H9 (cell line): Measurements from ENCODE around the gene CXCL9. TPM values are rescaled to one million over a fixed set of nuclear protein-coding genes. Genes with fewer than 3 reads are reported as not detected.

Experiments
- DNase-seq: peaks from one replicate; pipeline ENCODE4 v3.0.0-alpha.2; 2017
- H2AFZ ChIP-seq: one replicate; pipeline ENCODE4 v1.6.1; 2013; ENCODE audit warnings: mild to moderate bottlenecking, low read length, control low read depth, moderate library complexity
- H2AK5ac ChIP-seq: 2 replicates; pipeline ENCODE4 v1.6.1; 2013; ENCODE audit warnings: low read length, control low read depth, mixed read lengths; ENCODE audit not compliant: insufficient read length
- H2BK120ac ChIP-seq: one replicate; pipeline ENCODE4 v1.6.1; 2013; ENCODE audit warnings: low read depth, mild to moderate bottlenecking, low read length, control low read depth, inconsistent platforms; ENCODE audit not compliant: poor library complexity, severe bottlenecking
- H2BK12ac ChIP-seq: 2 replicates; pipeline ENCODE4 v1.6.1; 2013; ENCODE audit warnings: low read length, control low read depth, mixed read lengths, low read depth; ENCODE audit not compliant: insufficient read length
- H2BK15ac ChIP-seq: 2 replicates; pipeline ENCODE4 v1.6.1; 2013; ENCODE audit warnings: low read depth, low read length, control low read depth
- H2BK20ac ChIP-seq: one replicate; pipeline ENCODE4 v1.6.1; 2013; ENCODE audit warnings: low read depth, mild to moderate bottlenecking, low read length, control low read depth, inconsistent platforms; ENCODE audit not compliant: poor library complexity, severe bottlenecking
- H2BK5ac ChIP-seq: 2 replicates; pipeline ENCODE4 v1.6.1; 2013; ENCODE audit warnings: low read length, control low read depth, mixed read lengths; ENCODE audit not compliant: insufficient read length
- H3K14ac ChIP-seq: 2 replicates; pipeline ENCODE4 v1.6.1; 2013; ENCODE audit warnings: low read length, control low read depth; ENCODE audit not compliant: insufficient read depth
- H3K18ac ChIP-seq: 2 replicates; pipeline ENCODE4 v1.6.1; 2013; ENCODE audit warnings: low read depth, mild to moderate bottlenecking, mixed read lengths, low read length, control low read depth; ENCODE audit not compliant: insufficient read length
- H3K23ac ChIP-seq: 2 replicates; pipeline ENCODE4 v1.6.1; 2013; ENCODE audit warnings: low read length, control low read depth, mixed read lengths, low read depth; ENCODE audit not compliant: insufficient read length
- H3K23me2 ChIP-seq: 2 replicates; pipeline ENCODE4 v1.6.1; 2013; ENCODE audit warnings: low read depth, mild to moderate bottlenecking, mixed read lengths, low read length, control low read depth; ENCODE audit not compliant: insufficient read length, poor library complexity, severe bottlenecking
- H3K27ac ChIP-seq: 2 replicates; pipeline ENCODE4 v1.5.1; 2013; ENCODE audit warnings: low read length, control low read depth, mixed read lengths, low read depth; ENCODE audit not compliant: insufficient read length
- H3K27me3 ChIP-seq: 2 replicates; pipeline ENCODE4 v1.6.1; 2013; ENCODE audit warnings: low read length, control low read depth, inconsistent platforms; ENCODE audit not compliant: insufficient read depth
- H3K4ac ChIP-seq: 2 replicates; pipeline ENCODE4 v1.6.1; 2013; ENCODE audit warnings: low read depth, mild to moderate bottlenecking, control low read depth, inconsistent platforms, low read length, moderate library complexity
- H3K4me1 ChIP-seq: 2 replicates; pipeline ENCODE4 v1.6.1; 2013; ENCODE audit warnings: low read length, control low read depth, inconsistent platforms; ENCODE audit not compliant: insufficient read depth
- H3K4me2 ChIP-seq: 2 replicates; pipeline ENCODE4 v1.6.1; 2013; ENCODE audit warnings: low read length, control low read depth, mixed read lengths; ENCODE audit not compliant: insufficient read length, insufficient read depth
- H3K56ac ChIP-seq: 2 replicates; pipeline ENCODE4 v1.6.1; 2013; ENCODE audit warnings: low read depth, mild to moderate bottlenecking, mixed read lengths, low read length, control low read depth; ENCODE audit not compliant: insufficient read length
- H3K79me1 ChIP-seq: 2 replicates; pipeline ENCODE4 v1.6.1; 2013; ENCODE audit warnings: low read depth, mild to moderate bottlenecking, moderate library complexity, low read length, control low read depth, inconsistent platforms; ENCODE audit not compliant: insufficient read depth, poor library complexity, severe bottlenecking
- H3K79me2 ChIP-seq: 2 replicates; pipeline ENCODE4 v1.6.1; 2013; ENCODE audit warnings: low read length, control low read depth, inconsistent platforms; ENCODE audit not compliant: insufficient read depth
- H3K9ac ChIP-seq: 2 replicates; pipeline ENCODE4 v1.6.1; 2013; ENCODE audit warnings: low read length, control low read depth, mixed read lengths; ENCODE audit not compliant: insufficient read length; ENCODE audit errors: extremely low read depth
- H3K9me3 ChIP-seq: one replicate; pipeline ENCODE4 v1.6.1; 2013; ENCODE audit warnings: low read depth, low read length, inconsistent platforms; ENCODE audit not compliant: control insufficient read depth
- H3T11ph ChIP-seq: one replicate; pipeline ENCODE4 v1.6.1; 2013; ENCODE audit warnings: mild to moderate bottlenecking, low read length, control low read depth, inconsistent platforms
- H4K20me1 ChIP-seq: one replicate; pipeline ENCODE4 v1.6.1; 2013; ENCODE audit not compliant: control insufficient read depth, insufficient read length, insufficient read depth
- H4K5ac ChIP-seq: 2 replicates; pipeline ENCODE4 v1.6.1; 2013; ENCODE audit warnings: low read depth, mild to moderate bottlenecking, mixed read lengths, low read length, control low read depth; ENCODE audit not compliant: insufficient read length
- H4K8ac ChIP-seq: replicated peaks from 2 replicates; pipeline ENCODE4 v1.6.1; 2013; ENCODE audit warnings: low read length, control low read depth, mixed read lengths, low read depth; ENCODE audit not compliant: insufficient read length
- H4K91ac ChIP-seq: 2 replicates; pipeline ENCODE4 v1.6.1; 2013; ENCODE audit warnings: low read depth, mild to moderate bottlenecking, moderate library complexity, mixed read lengths, low read length, control low read depth; ENCODE audit not compliant: insufficient read length
- H3K27ac Mint-ChIP-seq, 3 experiments: 2 replicates in 2 of 3; 3 replicates in 1 of 3; pipeline ENCODE4 v1.8.0; 2020 to 2021; ENCODE audit warnings: mixed read lengths in 3 of 3, mild to moderate bottlenecking in 1 of 3, moderate library complexity in 1 of 3
- H3K27me3 Mint-ChIP-seq: 2 replicates; pipeline ENCODE4 v1.8.0; 2021; ENCODE audit warnings: low read depth, mild to moderate bottlenecking, moderate library complexity, mixed read lengths
- H3K36me3 Mint-ChIP-seq, 3 experiments: 2 replicates in 2 of 3; 3 replicates in 1 of 3; pipeline ENCODE4 v1.8.0; 2020 to 2021; ENCODE audit warnings: low read depth in 3 of 3, mixed read lengths in 3 of 3; ENCODE audit not compliant: insufficient read depth in 1 of 3
- H3K4me1 Mint-ChIP-seq, 2 experiments: 2 replicates each; pipeline ENCODE4 v1.8.0; 2020; ENCODE audit warnings: mixed read lengths in 2 of 2
- H3K4me3 Mint-ChIP-seq, 2 experiments: 2 replicates in 1 of 2; 3 replicates in 1 of 2; pipeline ENCODE4 v1.8.0; 2020 to 2021; ENCODE audit warnings: mild to moderate bottlenecking in 2 of 2, mixed read lengths in 2 of 2, moderate library complexity in 1 of 2
- H3K9me3 Mint-ChIP-seq, 2 experiments: 2 replicates in 1 of 2; 3 replicates in 1 of 2; pipeline ENCODE4 v1.8.0; 2020; ENCODE audit warnings: mild to moderate bottlenecking in 2 of 2, mixed read lengths in 2 of 2, moderate library complexity in 1 of 2
- CTCF ChIP-seq: fragments of 200-600 bp; sonication (generic); conservative IDR thresholded peaks from 3 replicates; pipeline ENCODE4 v1.8.0; 2021; ENCODE audit warnings: antibody characterized with exemption, mild to moderate bottlenecking
- WGBS: extraction: QIAGEN DNeasy Blood & Tissue Kit; methylation state at CpG from one replicate; pipeline ENCODE4 v1.1.7; 2013; ENCODE audit warnings: missing lambda C conversion rate, low lambda C conversion rate, mixed read lengths; ENCODE audit not compliant: insufficient read length; ENCODE audit errors: extremely low coverage; 5-methylcytosine and 5-hydroxymethylcytosine counted together
- total RNA-seq: library from RNA; stranded (reverse); gene quantifications from 2 replicates; pipeline ENCODE4 v1.2.1, GENCODE V29; 2021

Gene CXCL9
- total RNA-seq, 1 experiment from 2014 or later: not detected

DNA sequence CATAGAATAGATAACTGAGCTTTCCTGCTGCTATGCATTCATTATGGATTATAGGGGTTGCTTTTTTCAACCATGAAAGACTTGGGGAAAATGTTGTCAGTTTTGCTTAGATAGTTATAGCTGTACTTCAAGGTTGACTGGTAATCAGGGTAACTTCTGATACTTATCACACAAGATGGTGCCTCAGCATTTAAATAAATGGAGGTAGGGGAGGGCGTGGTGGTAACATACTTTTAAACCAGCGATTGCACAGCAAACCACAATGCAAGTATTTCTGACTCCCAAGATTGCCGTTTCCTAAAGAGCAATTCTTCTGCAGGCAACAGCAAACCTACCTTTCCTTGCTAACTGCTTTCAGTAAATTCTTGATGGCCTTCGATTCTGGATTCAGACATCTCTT is 14.7 kb upstream of the CXCL9 start:
- H2AK5ac ChIP-seq: no peak overlapping the region
- no peaks in the 10 kb centered on the region for H3K36me3 Mint-ChIP-seq
- no peaks in the 10 kb centered on the region for H3K4me1 Mint-ChIP-seq
- H2BK12ac ChIP-seq: no peak overlapping the region
- no peaks in the 10 kb centered on the region for H3K4me1 ChIP-seq
- WGBS: no CpG with 5 or more reads among the region's 4 CpGs
- no peaks in the 10 kb centered on the region for H3K9me3 Mint-ChIP-seq
- H3T11ph ChIP-seq: no peak overlapping the region
- no peak overlapping the region for H3K23ac ChIP-seq
- H4K8ac ChIP-seq: no peak overlapping the region
- H3K4me3 Mint-ChIP-seq: no peak overlapping the region
- no peak overlapping the region for H2BK20ac ChIP-seq
- no peak overlapping the region for H3K4me2 ChIP-seq
- H3K23me2 ChIP-seq: no peaks in the 10 kb centered on the region
- no peaks in the 10 kb centered on the region for H3K79me2 ChIP-seq
- no peak overlapping the region for H4K5ac ChIP-seq
- no peaks in the 10 kb centered on the region for H3K27me3 ChIP-seq
- DNase-seq: no peak
- H3K56ac ChIP-seq: no peak overlapping the region
- no peak overlapping the region for H4K91ac ChIP-seq
- no peak overlapping the region for H2AFZ ChIP-seq
- peaks cover 2% of the 10 kb centered on the region; the same call in 1 of the 2 replicates for H3K27me3 Mint-ChIP-seq
- H2BK120ac ChIP-seq: no peak overlapping the region
- no peak overlapping the region for H3K14ac ChIP-seq
- no peak overlapping the region for H2BK5ac ChIP-seq
- no peak for TF ChIP-seq CTCF
- no peaks in the 10 kb centered on the region for H3K79me1 ChIP-seq
- H3K4ac ChIP-seq: no peak overlapping the region
- no peak overlapping the region for H3K27ac ChIP-seq
- H3K18ac ChIP-seq: no peak overlapping the region
- H3K27ac Mint-ChIP-seq: no peak overlapping the region
- H3K9me3 ChIP-seq: no peaks in the 10 kb centered on the region
- no peak overlapping the region for H3K9ac ChIP-seq
- H4K20me1 ChIP-seq: no peaks in the 10 kb centered on the region
- no peak overlapping the region for H2BK15ac ChIP-seq
